SHP77 (cell line): ENCODE measurements around the gene ANKFY1.
"Not testable (repeated sequence)": the region's sequence is repeated elsewhere in the genome, so short reads cannot be mapped to it uniquely, and the experiment has no call there.

Experiments
- DNase-seq, 2 experiments: peaks; one replicate each; lab custom pipeline; 2025; lab: John Stamatoyannopoulos, UW

ANKFY1 gene

GRCh38 chr17:4256952-4257351 is 6.8 kb downstream of the ANKFY1 start:
- DNase-seq: no peak

- DNase-seq: not testable (repeated sequence)
These were observed 8.5 kb downstream of the ANKFY1 start for GRCh38 chr17:4255271-4255670.

GRCh38 chr17:4250887-4251286 is 12.9 kb downstream of the ANKFY1 start:
- DNase-seq: no peak

DNA sequence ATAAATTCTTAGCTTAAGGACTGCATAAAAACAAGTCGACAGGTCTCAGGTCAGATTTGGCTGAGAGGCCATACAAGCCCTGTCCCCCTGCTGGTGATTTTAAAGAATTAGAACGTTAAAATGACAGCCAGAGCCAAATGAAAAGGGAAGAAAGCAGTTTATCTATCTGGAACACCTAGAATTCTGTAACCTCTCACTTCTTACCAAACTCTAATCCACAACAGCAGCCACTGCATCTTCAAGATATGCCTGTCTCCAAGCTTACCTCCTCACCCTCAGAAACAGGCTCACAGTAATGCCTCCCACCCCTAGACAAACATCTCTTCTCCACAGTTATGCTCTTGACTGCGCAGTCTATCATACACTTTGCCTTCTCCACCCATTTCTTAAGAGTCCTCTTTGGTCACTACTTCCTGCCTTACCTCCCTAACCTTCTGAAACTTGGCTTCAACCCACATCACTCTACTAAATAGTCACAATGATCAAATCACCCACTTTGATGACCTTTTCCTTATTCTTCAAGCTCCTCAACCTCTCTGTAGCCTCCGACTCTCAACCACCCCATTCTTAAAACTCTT is 14.2 kb downstream of the ANKFY1 start:
- DNase-seq: peak; percentile 28 to 47

DNA sequence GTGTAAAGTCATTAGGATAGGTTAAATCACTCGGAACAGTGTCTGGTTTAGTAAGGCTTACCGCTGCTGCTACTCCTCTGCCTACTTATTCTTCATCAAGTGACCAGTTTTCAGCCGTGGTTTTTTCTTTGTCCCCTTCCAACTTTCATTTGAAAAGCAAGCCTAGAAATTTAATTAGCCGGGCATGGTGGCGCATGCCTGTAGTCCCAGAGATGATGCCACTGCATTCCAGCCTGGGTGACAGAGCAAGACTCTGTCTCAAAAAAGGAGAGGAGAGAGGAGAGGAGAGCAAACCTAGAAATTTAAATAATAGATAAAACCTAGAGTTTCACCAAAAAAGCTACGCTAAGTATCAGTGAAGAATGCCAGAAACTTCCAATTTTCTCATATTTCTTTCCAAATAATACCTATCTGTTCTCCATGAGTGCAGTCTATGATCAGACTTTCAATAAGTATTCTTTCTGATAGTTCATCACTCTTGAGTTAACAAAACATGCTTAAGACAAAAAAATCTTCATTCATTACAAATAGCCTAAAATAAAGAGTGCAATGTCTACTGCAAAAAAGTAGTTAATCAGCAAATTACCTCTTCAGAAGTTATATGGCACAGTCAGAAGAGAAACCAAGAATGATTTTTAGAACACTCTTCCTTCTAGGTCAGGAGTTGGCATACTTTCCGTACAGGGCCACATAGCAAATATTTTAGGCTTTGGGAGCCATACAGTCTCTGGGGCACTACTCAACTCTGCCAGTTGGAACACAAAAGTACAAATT is 15.1 kb downstream of the ANKFY1 start:
- DNase-seq: no peak

DNA sequence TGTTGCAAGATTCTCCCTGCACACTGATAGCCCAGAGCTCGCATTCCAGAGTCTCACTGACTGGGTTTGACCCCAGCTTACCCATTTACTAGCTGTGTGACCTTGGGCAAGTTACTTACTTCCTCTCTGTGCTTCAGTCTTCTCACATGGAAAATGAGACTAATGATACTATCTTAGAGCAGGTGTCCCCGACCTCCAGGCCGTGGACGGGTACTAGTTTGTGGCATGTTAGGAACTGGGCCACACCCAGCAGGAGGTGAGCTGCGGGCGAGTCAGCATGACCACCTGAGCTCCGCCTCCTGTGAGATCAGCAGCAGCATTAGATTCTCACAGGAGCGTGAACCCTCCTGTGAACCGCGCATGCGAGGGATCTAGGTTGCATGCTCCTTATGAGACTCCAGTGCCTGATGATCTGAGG is 15.8 kb downstream of the ANKFY1 start:
- no peak for DNase-seq

GRCh38 chr17:4247361-4247970 is 16.3 kb downstream of the ANKFY1 start:
- DNase-seq: no peak

DNA sequence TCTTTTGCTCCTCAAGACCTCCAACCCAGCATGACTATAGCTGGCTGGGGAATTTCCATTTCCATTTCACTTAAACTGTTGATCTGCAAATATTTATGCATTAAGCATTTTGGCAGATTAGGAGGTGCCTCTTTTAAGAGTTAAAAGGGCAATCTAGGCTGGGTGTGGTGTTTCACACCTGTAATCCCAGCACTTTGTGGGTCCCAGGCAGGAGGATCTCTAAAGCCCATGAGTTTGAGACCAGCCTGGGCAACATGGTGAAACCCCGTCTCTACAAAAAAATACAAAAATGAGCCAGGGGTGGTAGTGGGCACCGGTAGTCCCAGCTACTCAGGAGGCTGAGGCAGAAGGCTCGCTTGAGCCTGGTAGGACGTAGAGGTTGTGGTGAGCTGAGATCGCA is 17.1 kb downstream of the ANKFY1 start:
- no peak for DNase-seq

DNA sequence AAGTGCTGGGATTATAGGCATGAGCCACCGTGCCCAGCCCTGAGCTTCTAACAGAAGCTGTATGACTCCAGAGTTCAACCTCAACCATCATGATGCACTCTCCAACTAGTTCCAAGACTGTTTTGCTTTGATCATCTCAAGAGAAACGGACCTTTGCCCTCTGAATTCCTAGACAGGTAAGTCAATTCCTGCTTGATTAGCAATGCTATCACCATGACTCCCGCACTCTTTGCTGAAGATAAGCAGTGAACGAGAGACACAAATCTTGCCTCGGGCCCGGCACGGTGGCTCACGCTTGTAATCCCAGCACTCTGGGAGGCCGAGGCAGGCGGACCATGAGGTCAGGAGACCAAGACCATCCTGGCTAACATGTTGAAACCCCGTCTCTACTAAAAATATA is 22.2 kb downstream of the ANKFY1 start:
- no peak for DNase-seq

- DNase-seq: peak in 1 of 2 experiments; percentile 4
These were observed 27.3 kb downstream of the ANKFY1 start for GRCh38 chr17:4236456-4236855.

DNA sequence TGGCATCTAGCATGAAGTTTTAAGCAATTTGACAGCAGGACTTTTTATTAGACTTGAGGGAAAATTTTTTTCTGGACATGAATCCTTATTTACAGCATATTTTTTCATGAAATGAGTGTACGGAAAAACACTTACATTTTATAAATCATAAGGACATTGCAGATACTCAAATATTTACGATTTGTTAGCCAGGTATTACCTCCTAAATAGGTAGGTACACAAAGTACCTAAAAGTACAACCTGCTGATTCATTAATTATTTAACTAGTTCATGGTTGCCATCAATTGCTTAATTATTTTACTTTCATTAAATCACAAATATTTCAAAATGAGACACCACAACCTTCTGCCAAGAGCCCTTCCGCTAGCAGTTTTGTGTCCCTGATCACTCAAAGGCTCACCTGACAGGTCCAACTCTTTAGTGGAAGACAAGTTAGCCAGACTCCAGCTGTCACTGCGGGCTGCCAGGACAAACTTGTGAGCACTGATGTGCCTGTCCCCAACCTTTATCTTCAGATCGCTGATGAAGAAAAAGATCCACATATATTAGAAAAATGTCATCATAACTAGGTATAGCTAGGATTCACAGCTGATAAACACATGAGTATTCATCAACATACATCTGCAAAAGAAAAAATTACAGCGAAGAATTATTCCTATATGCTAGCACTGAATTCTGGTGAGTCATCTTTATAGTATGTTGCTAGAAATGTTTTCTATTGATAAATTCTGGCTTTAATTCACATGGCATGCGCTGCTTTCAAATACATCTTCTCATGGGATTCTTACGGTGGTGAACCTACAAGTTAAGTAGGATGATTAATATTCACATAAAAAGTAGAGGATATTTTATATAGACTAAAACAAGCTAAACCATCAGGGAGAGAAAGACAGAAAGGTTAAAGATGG is 28.2 kb downstream of the ANKFY1 start:
- no peak for DNase-seq

DNA sequence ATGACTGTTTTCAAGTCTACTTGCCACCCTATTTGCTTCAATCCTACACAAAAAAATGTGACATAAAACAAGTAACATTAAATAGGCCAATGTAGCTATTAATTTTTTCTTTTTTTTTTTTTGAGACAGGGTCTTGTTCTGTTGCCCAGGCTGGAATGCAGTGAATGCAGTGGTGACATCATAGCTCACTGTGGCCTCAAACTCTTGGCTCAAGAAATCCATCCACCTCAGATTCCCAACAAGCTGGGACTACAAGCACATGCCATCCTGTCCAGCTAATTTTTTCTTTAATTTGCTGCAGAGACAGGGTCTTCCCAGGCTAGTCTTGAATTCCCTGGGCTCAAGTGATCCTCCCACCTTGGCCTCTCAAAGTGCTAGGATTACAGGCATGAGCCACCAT is 29.4 kb downstream of the ANKFY1 start:
- no peak for DNase-seq

DNA sequence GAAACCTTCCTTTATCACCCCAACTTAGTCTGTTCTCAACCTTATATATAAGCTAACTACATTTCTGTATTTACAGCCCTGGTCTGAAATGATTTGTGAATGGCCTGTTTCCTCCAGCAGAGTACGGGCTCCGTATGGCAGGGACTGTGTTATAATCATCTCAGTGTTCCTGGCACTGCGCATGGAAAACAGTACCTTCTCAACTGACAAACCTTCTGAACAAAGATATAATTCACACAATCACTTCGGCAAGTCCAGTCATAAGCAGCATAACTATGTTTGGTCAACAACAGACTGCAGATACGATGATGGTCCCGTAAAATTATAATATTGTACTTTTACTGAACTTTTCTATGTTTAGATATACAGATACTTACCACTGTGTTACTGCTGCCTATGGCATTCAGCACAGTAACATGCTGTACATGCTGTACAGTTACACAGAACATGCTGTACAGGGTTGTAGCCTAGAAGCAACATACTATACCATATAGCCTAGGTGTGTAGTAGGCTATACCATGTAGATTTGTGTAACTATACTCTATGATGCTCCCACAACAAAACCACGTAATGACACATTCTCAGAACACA is 30.0 kb downstream of the ANKFY1 start:
- DNase-seq: no peak

DNA sequence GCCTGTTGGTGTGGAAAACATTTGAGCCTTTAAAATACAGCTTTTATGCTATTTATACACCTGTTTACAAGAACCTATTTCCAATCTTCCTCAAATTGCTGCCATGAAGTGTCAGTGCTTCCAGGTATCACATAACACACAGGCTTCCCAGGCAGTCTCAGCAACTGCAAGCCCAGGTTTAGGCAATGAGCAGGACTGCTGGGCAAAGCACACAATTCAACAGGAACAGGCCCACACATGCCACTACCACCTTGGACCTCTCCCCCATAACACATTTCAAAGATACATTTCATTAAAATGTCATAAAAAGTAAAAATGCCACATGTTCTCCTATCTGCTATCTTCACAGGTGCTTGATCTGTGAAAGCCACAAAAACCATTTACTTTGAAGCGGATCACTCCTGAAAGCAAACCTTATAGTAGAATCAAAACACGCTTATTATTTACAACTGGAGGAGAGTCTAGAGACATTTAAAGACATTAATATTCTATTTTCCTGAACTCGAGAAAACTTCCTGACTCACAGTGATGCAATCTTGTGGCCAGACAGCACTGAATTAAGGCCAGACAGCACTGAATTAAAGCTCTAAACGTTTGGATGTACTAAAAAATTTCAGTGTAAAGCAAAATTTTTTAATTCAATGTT is 31.5 kb downstream of the ANKFY1 start:
- no peak for DNase-seq

- DNase-seq: no peak
These were observed 33.9 kb downstream of the ANKFY1 start for GRCh38 chr17:4229627-4230541.

DNA sequence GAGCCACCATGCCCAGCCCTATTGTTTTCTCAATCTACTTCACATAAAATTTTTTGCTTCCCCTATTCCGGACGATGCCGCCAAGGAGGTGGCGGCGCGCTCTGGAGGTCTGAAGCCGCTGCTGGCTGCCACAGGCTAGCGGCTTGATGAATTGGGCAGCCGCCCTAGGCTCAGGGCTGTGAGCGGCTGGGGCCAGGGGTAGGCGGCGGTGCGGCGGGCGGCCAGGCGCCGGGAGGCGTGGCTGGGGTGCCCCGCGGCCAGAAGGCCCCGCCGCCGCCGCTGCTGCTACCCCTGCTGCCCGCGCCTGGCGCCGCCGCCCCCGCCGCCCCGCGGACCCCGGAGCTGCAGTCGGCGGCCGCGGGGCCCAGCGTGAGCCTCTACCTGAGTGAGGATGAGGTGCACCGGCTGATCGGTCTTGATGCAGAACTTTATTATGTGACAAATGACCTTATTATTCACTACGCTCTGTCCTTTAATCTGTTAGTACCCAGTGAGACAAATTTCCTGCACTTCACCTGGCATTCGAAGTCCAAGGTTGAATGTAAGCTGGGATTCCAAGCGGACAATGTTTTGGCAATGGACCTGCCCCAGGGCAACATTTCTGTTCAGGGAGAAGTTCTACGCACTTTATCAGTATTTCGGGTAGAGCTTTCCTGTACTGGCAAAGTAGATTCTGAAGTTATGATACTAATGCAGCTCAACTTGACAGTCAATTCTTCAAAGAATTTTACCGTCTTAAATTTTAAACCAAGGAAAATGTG is 41.7 kb downstream of the ANKFY1 start:
- no peak for DNase-seq

GRCh38 chr17:4221163-4221562 is 42.6 kb downstream of the ANKFY1 start:
- DNase-seq: no peak

GRCh38 chr17:4220655-4221054 is 43.1 kb downstream of the ANKFY1 start:
- no peak for DNase-seq

- DNase-seq: no peak
These were observed 44.5 kb downstream of the ANKFY1 start for GRCh38 chr17:4219241-4219640.
